ENCODE measurements around the gene RAD51B. TPM values are rescaled to one million over a fixed set of nuclear protein-coding genes. Genes with fewer than 3 reads are reported as not detected.

Gene RAD51B
- total RNA-seq, 1 experiment from 2014 or later: 20.0 TPM

GRCh38 chr14:67821121-67821520 lies 1.5 kb downstream of the RAD51B start (continued):
- TF ChIP-seq, protein P1, sequence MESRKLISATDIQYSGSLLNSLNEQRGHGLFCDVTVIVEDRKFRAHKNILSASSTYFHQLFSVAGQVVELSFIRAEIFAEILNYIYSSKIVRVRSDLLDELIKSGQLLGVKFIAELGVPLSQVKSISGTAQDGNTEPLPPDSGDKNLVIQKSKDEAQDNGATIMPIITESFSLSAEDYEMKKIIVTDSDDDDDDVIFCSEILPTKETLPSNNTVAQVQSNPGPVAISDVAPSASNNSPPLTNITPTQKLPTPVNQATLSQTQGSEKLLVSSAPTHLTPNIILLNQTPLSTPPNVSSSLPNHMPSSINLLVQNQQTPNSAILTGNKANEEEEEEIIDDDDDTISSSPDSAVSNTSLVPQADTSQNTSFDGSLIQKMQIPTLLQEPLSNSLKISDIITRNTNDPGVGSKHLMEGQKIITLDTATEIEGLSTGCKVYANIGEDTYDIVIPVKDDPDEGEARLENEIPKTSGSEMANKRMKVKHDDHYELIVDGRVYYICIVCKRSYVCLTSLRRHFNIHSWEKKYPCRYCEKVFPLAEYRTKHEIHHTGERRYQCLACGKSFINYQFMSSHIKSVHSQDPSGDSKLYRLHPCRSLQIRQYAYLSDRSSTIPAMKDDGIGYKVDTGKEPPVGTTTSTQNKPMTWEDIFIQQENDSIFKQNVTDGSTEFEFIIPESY (IDR thresholded peaks at IDR 0.05; ENCODE audit: extremely low read depth, insufficient replicate concordance, low read length): no peak

- ChIA-PET POLR2A (no interaction called here), CTCF (no interaction called here), RAD21 (ENCODE audit: low non-redundant PET in 1 of 2, low total read pairs in 2 of 2, uncharacterized antibody in 2 of 2, unreplicated experiment in 2 of 2) (no interaction called here)
- H3K27me3 ChIP-seq (ENCODE audit: insufficient read depth, low read length): no peaks in the 10 kb centered on the region
- no peak overlapping the region for H3K27ac ChIP-seq (ENCODE audit: low read depth, low read length)
- peaks cover 4 to 11% of the 10 kb centered on the region in 2 experiments; a peak in 1 of 4 replicates for H3K36me3 ChIP-seq (ENCODE audit: control insufficient read depth in 1 of 2, insufficient read depth in 2 of 2, low read length in 2 of 2)
- H3K4me2 ChIP-seq (ENCODE audit: low read length): no peak overlapping the region
- no peak overlapping the region for H2AFZ ChIP-seq (ENCODE audit: low read depth, low read length, poor library complexity, severe bottlenecking)
- DNase-seq (ENCODE audit: low read depth, low spot score): no peak
- BruUV-seq (replicated peaks): no TSS peak
- H3K4me1 ChIP-seq (ENCODE audit: control insufficient read depth in 1 of 2, insufficient read depth in 2 of 2, low read length in 2 of 2): no peaks in the 10 kb centered on the region
- no peaks in the 10 kb centered on the region for H4K20me1 ChIP-seq (ENCODE audit: insufficient read depth)
- H3K9ac ChIP-seq (ENCODE audit: low read length): no peak overlapping the region
- H3K4me3 ChIP-seq (replicated peaks in 1 of 2; ENCODE audit: low read depth in 1 of 2, low read length in 2 of 2): no peak overlapping the region
- H3K9me2 ChIP-seq (ENCODE audit: insufficient read depth): no peaks in the 10 kb centered on the region
- no peaks in the 10 kb centered on the region for H3K9me3 ChIP-seq (ENCODE audit: control insufficient read depth in 1 of 2, insufficient read depth in 1 of 2, low read depth in 1 of 2, low read length in 2 of 2)
- intact Hi-C loops (cut with micrococcal nuclease): loop anchor here (10.0 kb wide), 1 partner anchor 1014 kb away; no protein-coding TSS in a partner anchor
- TF ChIP-seq JUND (IDR thresholded peaks at IDR 0.05) (no peak), RAD21 (IDR thresholded peaks at IDR 0.05; ENCODE audit: low read depth) (no peak), POLR2A (IDR thresholded peaks at IDR 0.05; ENCODE audit: borderline replicate concordance, extremely low read depth, insufficient read depth, insufficient read length) (no peak), EZH2phosphoT487 (IDR thresholded peaks at IDR 0.05; ENCODE audit: borderline replicate concordance) (no peak), CEBPB (IDR thresholded peaks at IDR 0.05; ENCODE audit: low read depth) (no peak), MAX (IDR thresholded peaks at IDR 0.05) (no peak), CBX3 (IDR thresholded peaks at IDR 0.05; ENCODE audit: low read depth) (no peak), ZFX (IDR thresholded peaks at IDR 0.05) (no peak), TCF7L2 (IDR thresholded peaks at IDR 0.05; ENCODE audit: borderline replicate concordance, extremely low read depth, insufficient read depth, insufficient read length) (no peak)
- TF ChIP-seq, protein P1 (IDR thresholded peaks at IDR 0.05; ENCODE audit: extremely low read depth, insufficient replicate concordance, low read length): no peak
- no peaks in the 10 kb centered on the region for H3K79me2 ChIP-seq (ENCODE audit: insufficient read depth, low read length)
- no peak for ATAC-seq
These were observed 11.5 kb downstream of the RAD51B start for GRCh38 chr14:67831113-67831512.

All from HCT116 (cell line).